Upper lobe of left lung (tissue), 4 donors: ENCODE measurements around the gene NRP1.
"Not testable (repeated sequence)": the region's sequence is repeated elsewhere in the genome, so short reads cannot be mapped to it uniquely, and the experiment has no call there.

Experiments used
- CTCF ChIP-seq, 6 experiments: fragments of 450-650 bp in 4 of 6; fragments of 200-600 bp in 2 of 6; sonication (generic) in 2 of 6; IDR thresholded peaks; one replicate each; pipeline ENCODE4 v1.5.1; 2016 to 2019; ENCODE audit warnings: antibody characterized with exemption in 6 of 6
- POLR2AphosphoS5 ChIP-seq, 2 donors: sonication (generic); formaldehyde crosslinking; IDR thresholded peaks; one replicate each; pipeline ENCODE4 v1.5.1; 2017; ENCODE audit warnings: antibody characterized with exemption in 2 of 2

DNA sequence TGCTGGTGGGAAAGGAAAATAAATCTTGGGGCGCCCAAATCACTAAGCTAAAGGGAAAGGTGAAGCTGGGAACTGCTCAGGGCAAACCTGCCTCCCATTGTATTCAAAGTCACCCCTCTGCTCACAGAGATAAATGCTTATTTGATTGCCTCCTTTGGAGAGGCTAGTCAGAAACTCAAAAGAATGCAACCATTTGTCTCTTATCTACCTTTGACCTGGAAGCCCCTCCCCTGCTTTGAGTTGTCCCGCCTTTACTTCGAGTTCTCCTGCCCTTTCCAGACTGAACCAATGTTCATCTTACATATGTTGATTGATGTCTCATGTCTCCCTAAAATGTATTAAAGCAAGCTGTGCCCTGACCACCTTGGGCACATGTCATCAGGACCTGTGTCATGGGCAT is 33.9 kb downstream of the NRP1 start:
- not testable (repeated sequence) for TF ChIP-seq POLR2AphosphoS5, CTCF (IDR thresholded peaks at IDR 0.05)
